H9 (cell line): ENCODE results near the gene PLEKHM1. TPM values are rescaled to one million over a fixed set of nuclear protein-coding genes. Genes with fewer than 3 reads are reported as not detected.

Source experiments
- DNase-seq: peaks from one replicate; pipeline ENCODE4 v3.0.0-alpha.2; 2017
- H2AFZ ChIP-seq: one replicate; pipeline ENCODE4 v1.6.1; 2013; ENCODE audit warnings: mild to moderate bottlenecking, low read length, control low read depth, moderate library complexity
- H2AK5ac ChIP-seq: 2 replicates; pipeline ENCODE4 v1.6.1; 2013; ENCODE audit warnings: low read length, control low read depth, mixed read lengths; ENCODE audit not compliant: insufficient read length
- H2BK120ac ChIP-seq: one replicate; pipeline ENCODE4 v1.6.1; 2013; ENCODE audit warnings: low read depth, mild to moderate bottlenecking, low read length, control low read depth, inconsistent platforms; ENCODE audit not compliant: poor library complexity, severe bottlenecking
- H2BK12ac ChIP-seq: 2 replicates; pipeline ENCODE4 v1.6.1; 2013; ENCODE audit warnings: low read length, control low read depth, mixed read lengths, low read depth; ENCODE audit not compliant: insufficient read length
- H2BK15ac ChIP-seq: 2 replicates; pipeline ENCODE4 v1.6.1; 2013; ENCODE audit warnings: low read depth, low read length, control low read depth
- H2BK20ac ChIP-seq: one replicate; pipeline ENCODE4 v1.6.1; 2013; ENCODE audit warnings: low read depth, mild to moderate bottlenecking, low read length, control low read depth, inconsistent platforms; ENCODE audit not compliant: poor library complexity, severe bottlenecking
- H2BK5ac ChIP-seq: 2 replicates; pipeline ENCODE4 v1.6.1; 2013; ENCODE audit warnings: low read length, control low read depth, mixed read lengths; ENCODE audit not compliant: insufficient read length
- H3K14ac ChIP-seq: 2 replicates; pipeline ENCODE4 v1.6.1; 2013; ENCODE audit warnings: low read length, control low read depth; ENCODE audit not compliant: insufficient read depth
- H3K18ac ChIP-seq: 2 replicates; pipeline ENCODE4 v1.6.1; 2013; ENCODE audit warnings: low read depth, mild to moderate bottlenecking, mixed read lengths, low read length, control low read depth; ENCODE audit not compliant: insufficient read length
- H3K23ac ChIP-seq: 2 replicates; pipeline ENCODE4 v1.6.1; 2013; ENCODE audit warnings: low read length, control low read depth, mixed read lengths, low read depth; ENCODE audit not compliant: insufficient read length
- H3K23me2 ChIP-seq: 2 replicates; pipeline ENCODE4 v1.6.1; 2013; ENCODE audit warnings: low read depth, mild to moderate bottlenecking, mixed read lengths, low read length, control low read depth; ENCODE audit not compliant: insufficient read length, poor library complexity, severe bottlenecking
- H3K27ac ChIP-seq: 2 replicates; pipeline ENCODE4 v1.5.1; 2013; ENCODE audit warnings: low read length, control low read depth, mixed read lengths, low read depth; ENCODE audit not compliant: insufficient read length
- H3K27me3 ChIP-seq: 2 replicates; pipeline ENCODE4 v1.6.1; 2013; ENCODE audit warnings: low read length, control low read depth, inconsistent platforms; ENCODE audit not compliant: insufficient read depth
- H3K4ac ChIP-seq: 2 replicates; pipeline ENCODE4 v1.6.1; 2013; ENCODE audit warnings: low read depth, mild to moderate bottlenecking, control low read depth, inconsistent platforms, low read length, moderate library complexity
- H3K4me1 ChIP-seq: 2 replicates; pipeline ENCODE4 v1.6.1; 2013; ENCODE audit warnings: low read length, control low read depth, inconsistent platforms; ENCODE audit not compliant: insufficient read depth
- H3K4me2 ChIP-seq: 2 replicates; pipeline ENCODE4 v1.6.1; 2013; ENCODE audit warnings: low read length, control low read depth, mixed read lengths; ENCODE audit not compliant: insufficient read length, insufficient read depth
- H3K56ac ChIP-seq: 2 replicates; pipeline ENCODE4 v1.6.1; 2013; ENCODE audit warnings: low read depth, mild to moderate bottlenecking, mixed read lengths, low read length, control low read depth; ENCODE audit not compliant: insufficient read length
- H3K79me1 ChIP-seq: 2 replicates; pipeline ENCODE4 v1.6.1; 2013; ENCODE audit warnings: low read depth, mild to moderate bottlenecking, moderate library complexity, low read length, control low read depth, inconsistent platforms; ENCODE audit not compliant: insufficient read depth, poor library complexity, severe bottlenecking
- H3K79me2 ChIP-seq: 2 replicates; pipeline ENCODE4 v1.6.1; 2013; ENCODE audit warnings: low read length, control low read depth, inconsistent platforms; ENCODE audit not compliant: insufficient read depth
- H3K9ac ChIP-seq: 2 replicates; pipeline ENCODE4 v1.6.1; 2013; ENCODE audit warnings: low read length, control low read depth, mixed read lengths; ENCODE audit not compliant: insufficient read length; ENCODE audit errors: extremely low read depth
- H3K9me3 ChIP-seq: one replicate; pipeline ENCODE4 v1.6.1; 2013; ENCODE audit warnings: low read depth, low read length, inconsistent platforms; ENCODE audit not compliant: control insufficient read depth
- H3T11ph ChIP-seq: one replicate; pipeline ENCODE4 v1.6.1; 2013; ENCODE audit warnings: mild to moderate bottlenecking, low read length, control low read depth, inconsistent platforms
- H4K20me1 ChIP-seq: one replicate; pipeline ENCODE4 v1.6.1; 2013; ENCODE audit not compliant: control insufficient read depth, insufficient read length, insufficient read depth
- H4K5ac ChIP-seq: 2 replicates; pipeline ENCODE4 v1.6.1; 2013; ENCODE audit warnings: low read depth, mild to moderate bottlenecking, mixed read lengths, low read length, control low read depth; ENCODE audit not compliant: insufficient read length
- H4K8ac ChIP-seq: replicated peaks from 2 replicates; pipeline ENCODE4 v1.6.1; 2013; ENCODE audit warnings: low read length, control low read depth, mixed read lengths, low read depth; ENCODE audit not compliant: insufficient read length
- H4K91ac ChIP-seq: 2 replicates; pipeline ENCODE4 v1.6.1; 2013; ENCODE audit warnings: low read depth, mild to moderate bottlenecking, moderate library complexity, mixed read lengths, low read length, control low read depth; ENCODE audit not compliant: insufficient read length
- H3K27ac Mint-ChIP-seq, 3 experiments: 2 replicates in 2 of 3; 3 replicates in 1 of 3; pipeline ENCODE4 v1.8.0; 2020 to 2021; ENCODE audit warnings: mixed read lengths in 3 of 3, mild to moderate bottlenecking in 1 of 3, moderate library complexity in 1 of 3
- H3K27me3 Mint-ChIP-seq: 2 replicates; pipeline ENCODE4 v1.8.0; 2021; ENCODE audit warnings: low read depth, mild to moderate bottlenecking, moderate library complexity, mixed read lengths
- H3K36me3 Mint-ChIP-seq, 3 experiments: 2 replicates in 2 of 3; 3 replicates in 1 of 3; pipeline ENCODE4 v1.8.0; 2020 to 2021; ENCODE audit warnings: low read depth in 3 of 3, mixed read lengths in 3 of 3; ENCODE audit not compliant: insufficient read depth in 1 of 3
- H3K4me1 Mint-ChIP-seq, 2 experiments: 2 replicates each; pipeline ENCODE4 v1.8.0; 2020; ENCODE audit warnings: mixed read lengths in 2 of 2
- H3K4me3 Mint-ChIP-seq, 2 experiments: 2 replicates in 1 of 2; 3 replicates in 1 of 2; pipeline ENCODE4 v1.8.0; 2020 to 2021; ENCODE audit warnings: mild to moderate bottlenecking in 2 of 2, mixed read lengths in 2 of 2, moderate library complexity in 1 of 2
- H3K9me3 Mint-ChIP-seq, 2 experiments: 2 replicates in 1 of 2; 3 replicates in 1 of 2; pipeline ENCODE4 v1.8.0; 2020; ENCODE audit warnings: mild to moderate bottlenecking in 2 of 2, mixed read lengths in 2 of 2, moderate library complexity in 1 of 2
- CTCF ChIP-seq: fragments of 200-600 bp; sonication (generic); conservative IDR thresholded peaks from 3 replicates; pipeline ENCODE4 v1.8.0; 2021; ENCODE audit warnings: antibody characterized with exemption, mild to moderate bottlenecking
- WGBS: extraction: QIAGEN DNeasy Blood & Tissue Kit; methylation state at CpG from one replicate; pipeline ENCODE4 v1.1.7; 2013; ENCODE audit warnings: missing lambda C conversion rate, low lambda C conversion rate, mixed read lengths; ENCODE audit not compliant: insufficient read length; ENCODE audit errors: extremely low coverage; 5-methylcytosine and 5-hydroxymethylcytosine counted together
- total RNA-seq: library from RNA; stranded (reverse); gene quantifications from 2 replicates; pipeline ENCODE4 v1.2.1, GENCODE V29; 2021

The PLEKHM1 gene
- total RNA-seq, 1 experiment from 2014 or later = 20.7 TPM

DNA sequence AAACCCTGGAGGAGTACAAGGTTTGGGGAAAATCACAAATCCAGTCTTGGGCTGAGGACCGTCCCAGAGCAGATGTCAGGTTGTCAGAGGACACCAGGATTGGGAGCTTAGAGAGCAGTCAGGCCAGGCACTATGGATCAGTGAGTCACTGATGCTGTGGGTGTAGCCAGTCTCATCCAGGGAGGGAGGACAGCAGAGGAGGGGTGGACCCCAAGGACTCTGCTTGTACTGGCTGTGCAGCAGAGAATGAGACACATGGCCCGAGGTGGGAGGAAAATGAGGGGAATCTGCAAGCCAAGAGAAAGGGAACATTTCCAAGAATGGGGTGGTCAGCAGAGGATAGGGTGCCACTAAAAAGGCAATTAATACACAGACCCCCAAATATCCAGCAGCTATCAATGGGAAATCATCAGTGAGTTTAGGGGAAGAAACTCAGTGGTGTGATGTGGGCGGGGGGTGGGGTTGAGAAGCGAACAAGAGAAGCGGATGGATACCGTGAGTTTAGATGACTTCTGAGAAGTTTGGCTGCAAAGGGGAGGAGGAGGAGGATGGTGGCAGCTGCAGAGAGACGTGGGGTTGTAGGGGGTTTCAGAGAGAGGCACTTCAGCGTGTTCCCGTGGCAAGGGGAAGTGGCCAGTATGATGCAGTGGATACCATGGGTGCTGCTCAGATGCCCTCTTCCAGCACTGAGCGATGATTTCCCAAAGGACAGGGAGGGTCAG is 101.8 kb downstream of the PLEKHM1 start:
- H3K14ac ChIP-seq = no peak overlapping the region
- no peak overlapping the region for H2BK15ac ChIP-seq
- Mint-ChIP-seq H3K9me3 (no peaks in the 10 kb centered on the region; a peak in 1 of 5 replicates), H3K27ac (peak overlapping the region in 1 of 3 experiments; percentile 52; a peak in 1 of 7 replicates), H3K4me1 (peaks cover 27 to 30% of the 10 kb centered on the region in 2 experiments), H3K36me3 (no peaks in the 10 kb centered on the region), H3K4me3 (no peak overlapping the region), H3K27me3 (peaks cover 37% of the 10 kb centered on the region)
- H3K56ac ChIP-seq = no peak overlapping the region
- no peak overlapping the region for H2AK5ac ChIP-seq
- no peak overlapping the region for H2BK120ac ChIP-seq
- no peak overlapping the region for H2BK5ac ChIP-seq
- no peaks in the 10 kb centered on the region for H3K79me2 ChIP-seq
- no peaks in the 10 kb centered on the region for H4K20me1 ChIP-seq
- H4K8ac ChIP-seq = no peak overlapping the region
- H3K27ac ChIP-seq = no peak overlapping the region
- H4K91ac ChIP-seq = no peak overlapping the region
- H2BK12ac ChIP-seq = no peak overlapping the region
- H3K9ac ChIP-seq = no peak overlapping the region
- no peaks in the 10 kb centered on the region for H3K4me1 ChIP-seq
- H2AFZ ChIP-seq = no peak overlapping the region
- no peak for DNase-seq
- no peak for TF ChIP-seq CTCF
- H3K23me2 ChIP-seq = no peaks in the 10 kb centered on the region
- no peak overlapping the region for H2BK20ac ChIP-seq
- H3K9me3 ChIP-seq = no peaks in the 10 kb centered on the region
- H3T11ph ChIP-seq = no peak overlapping the region
- no peak overlapping the region for H3K4me2 ChIP-seq
- 100% methylated on average over 3 of the region's 10 CpGs for WGBS
- no peak overlapping the region for H3K18ac ChIP-seq
- H3K23ac ChIP-seq = no peak overlapping the region
- H4K5ac ChIP-seq = no peak overlapping the region
- H3K27me3 ChIP-seq = no peaks in the 10 kb centered on the region
- no peaks in the 10 kb centered on the region for H3K79me1 ChIP-seq
- no peak overlapping the region for H3K4ac ChIP-seq
